Psoas muscle (tissue), 8 donors: ENCODE data around the gene TBC1D19. TPM values are rescaled to one million over a fixed set of nuclear protein-coding genes. Genes with fewer than 3 reads are reported as not detected.
A peak's percentile ranks its signal among the peaks of the same experiment; 100 is the strongest.

Experiments used
- ATAC-seq, 4 donors: fragments of 200-7000 bp; cut with Tn5 transposase; one replicate each; pipeline ENCODE4 v1.9.1; 2020; ENCODE audit warnings: moderate library complexity in 3 of 4, mild to moderate bottlenecking in 2 of 4
- DNase-seq, 2 donors: peaks; one replicate each; pipeline ENCODE4 v3.0.0-alpha.2; 2020
- H3K27ac ChIP-seq: fragments of 200-600 bp; one replicate; pipeline ENCODE4 v1.8.0; 2022
- H3K27me3 ChIP-seq, 3 donors: fragments of 200-600 bp in 1 of 3; one replicate each; pipeline versions ENCODE4 v1.6.1 to v1.8.0; 2013 to 2022; ENCODE audit warnings: low read length in 2 of 3, mild to moderate bottlenecking in 2 of 3, moderate library complexity in 1 of 3; ENCODE audit not compliant: insufficient read depth in 3 of 3
- H3K36me3 ChIP-seq, 2 donors: fragments of 200-600 bp in 1 of 2; one replicate each; pipeline versions ENCODE4 v1.6.1 to v1.8.0; 2013 to 2022; ENCODE audit warnings: low read depth in 1 of 2, mild to moderate bottlenecking in 1 of 2, moderate library complexity in 1 of 2; ENCODE audit not compliant: insufficient read depth in 1 of 2
- H3K4me1 ChIP-seq: fragments of 200-600 bp; one replicate; pipeline ENCODE4 v1.8.0; 2022
- H3K4me3 ChIP-seq: fragments of 200-600 bp; one replicate; pipeline ENCODE4 v1.8.0; 2022; ENCODE audit warnings: mild to moderate bottlenecking
- H3K9me3 ChIP-seq: fragments of 200-600 bp; one replicate; pipeline ENCODE4 v1.8.0; 2022
- WGBS, 3 donors: extraction: QIAGEN DNeasy Blood & Tissue Kit; methylation state at CpG; one replicate each; pipeline versions ENCODE4 v1.1.6 to v1.1.7; 2013; 5-methylcytosine and 5-hydroxymethylcytosine counted together
- intact Hi-C, 2 donors: fragments of 100-400 bp; cut with DNase I; formaldehyde crosslinking; loops; one replicate each; pipeline versions ENCODE4 v1.11.0 to v1.14.2; 2022
- polyA plus RNA-seq, 3 donors: library from polyadenylated mRNA; stranded (reverse); fragments of 200-250 nt; gene quantifications; one replicate each; pipeline ENCODE4 v1.2.3, GENCODE V29; 2013
- total RNA-seq, 4 donors: library from RNA; stranded (reverse); fragmentation: NEBNext Ultra II Directional in 2 of 4; extraction: Animal tissue kit (Norgen Biotek cat#: 25700) in 2 of 4; gene quantifications; one replicate each; pipeline versions ENCODE4 v1.2.1 to v1.2.4, GENCODE V29; 2021 to 2023
- TF ChIP-seq, protein P1 (sequence below): fragments of 200-600 bp; IDR thresholded peaks from one replicate; pipeline ENCODE4 v1.8.0; 2022; ENCODE audit warnings: antibody characterized with exemption
- donor health status: healthy with polysubstance abuse.
- donor health status: DM: no; HTN: no; CAD: no; lungs with moderate emphysema.
- donor health status: Bipolar disorder and iron deficiency.
- donor health status: healthy.
- donor health status: DM: yes; HTN: yes; CAD: no.
- donor health status: DM: no; HTN: no; CAD: no.
- donor health status: DM: no; HTN: no; CAD: no.
- donor health status: DM: yes; HTN: yes; CAD: no.

TBC1D19 gene
- total and polyA plus RNA-seq, 7 donors: 1.0 to 8.2 (median 4.8) TPM

DNA sequence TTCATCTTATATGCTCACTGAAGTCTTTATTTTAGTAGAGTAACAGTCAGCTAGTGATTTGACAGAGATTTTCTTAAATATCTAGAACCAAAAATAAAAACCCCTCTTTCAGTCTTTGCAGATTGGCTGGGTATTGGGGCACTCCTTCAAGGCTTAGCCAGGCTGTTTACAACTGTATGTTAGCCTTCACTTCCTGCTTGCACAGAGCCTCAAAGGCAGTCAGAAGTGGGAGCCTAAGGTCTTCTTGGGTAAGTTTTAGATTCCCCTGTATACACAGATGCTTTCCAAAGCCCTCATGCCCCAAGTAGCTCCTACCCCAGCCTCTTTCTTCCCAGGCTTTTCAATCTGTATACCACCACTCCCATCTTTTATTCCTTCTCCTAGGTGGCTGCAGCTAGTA lies 140.7 kb downstream of the TBC1D19 start:
- ATAC-seq: no peak
- no peaks in the 10 kb centered on the region for H3K27me3 ChIP-seq
- TF ChIP-seq, protein P1, sequence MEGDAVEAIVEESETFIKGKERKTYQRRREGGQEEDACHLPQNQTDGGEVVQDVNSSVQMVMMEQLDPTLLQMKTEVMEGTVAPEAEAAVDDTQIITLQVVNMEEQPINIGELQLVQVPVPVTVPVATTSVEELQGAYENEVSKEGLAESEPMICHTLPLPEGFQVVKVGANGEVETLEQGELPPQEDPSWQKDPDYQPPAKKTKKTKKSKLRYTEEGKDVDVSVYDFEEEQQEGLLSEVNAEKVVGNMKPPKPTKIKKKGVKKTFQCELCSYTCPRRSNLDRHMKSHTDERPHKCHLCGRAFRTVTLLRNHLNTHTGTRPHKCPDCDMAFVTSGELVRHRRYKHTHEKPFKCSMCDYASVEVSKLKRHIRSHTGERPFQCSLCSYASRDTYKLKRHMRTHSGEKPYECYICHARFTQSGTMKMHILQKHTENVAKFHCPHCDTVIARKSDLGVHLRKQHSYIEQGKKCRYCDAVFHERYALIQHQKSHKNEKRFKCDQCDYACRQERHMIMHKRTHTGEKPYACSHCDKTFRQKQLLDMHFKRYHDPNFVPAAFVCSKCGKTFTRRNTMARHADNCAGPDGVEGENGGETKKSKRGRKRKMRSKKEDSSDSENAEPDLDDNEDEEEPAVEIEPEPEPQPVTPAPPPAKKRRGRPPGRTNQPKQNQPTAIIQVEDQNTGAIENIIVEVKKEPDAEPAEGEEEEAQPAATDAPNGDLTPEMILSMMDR: no peak
- no peak overlapping the region for H3K4me3 ChIP-seq
- H3K4me1 ChIP-seq: peaks cover 10% of the 10 kb centered on the region
- no peak overlapping the region for H3K27ac ChIP-seq
- no peaks in the 10 kb centered on the region for H3K9me3 ChIP-seq
- intact Hi-C loops: loop anchor here in 1 of 2 donors (5.0 kb wide), 1 partner anchor 288 kb away; no protein-coding TSS in a partner anchor
- no peak for DNase-seq
- no peaks in the 10 kb centered on the region for H3K36me3 ChIP-seq

DNA sequence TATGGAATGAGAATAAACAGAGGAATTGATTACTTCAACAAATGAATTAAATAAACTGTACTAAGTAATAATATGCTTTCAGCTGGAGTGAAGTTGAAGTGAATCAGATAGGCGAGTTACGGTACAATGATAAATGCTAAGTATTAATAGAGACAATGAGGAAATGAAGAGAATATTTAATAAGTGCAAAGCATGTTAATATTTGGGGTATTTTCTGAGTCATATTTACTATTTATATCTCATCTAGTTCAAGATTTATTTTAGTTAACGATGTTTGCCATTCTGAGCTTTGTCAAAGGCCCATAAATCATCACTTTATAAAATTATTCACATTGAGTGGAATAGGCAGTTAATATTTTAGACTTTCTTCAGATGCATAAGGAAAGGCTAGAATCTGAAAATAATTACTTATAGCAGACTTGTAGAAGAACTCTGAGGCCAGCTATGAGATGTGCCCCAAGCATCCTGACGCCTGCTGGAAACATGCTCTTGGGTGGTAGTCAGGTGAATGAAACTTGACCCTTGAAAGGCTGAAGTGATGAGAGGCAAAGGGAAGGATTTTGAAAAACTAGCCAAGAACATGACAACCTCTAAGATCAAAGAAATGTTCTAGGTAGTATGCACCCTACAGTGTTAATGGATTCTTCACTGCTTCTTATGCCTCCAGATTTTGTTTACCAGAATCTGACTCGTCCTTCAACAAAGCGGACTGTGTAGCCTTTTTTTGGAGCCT lies 142.9 kb downstream of the TBC1D19 start:
- no peaks in the 10 kb centered on the region for H3K9me3 ChIP-seq
- no peak overlapping the region for H3K4me3 ChIP-seq
- H3K27me3 ChIP-seq: no peaks in the 10 kb centered on the region
- 42 to 64% (median 42%) methylated on average over 6 of the region's 6 CpGs for WGBS, 3 donors
- H3K36me3 ChIP-seq: no peaks in the 10 kb centered on the region
- H3K27ac ChIP-seq: no peak overlapping the region
- no peak for DNase-seq
- intact Hi-C loops: no loop called here
- ATAC-seq: peak; percentile 42 to 90 (median 67)
- TF ChIP-seq, protein P1: no peak
- H3K4me1 ChIP-seq: peaks cover 4% of the 10 kb centered on the region

DNA sequence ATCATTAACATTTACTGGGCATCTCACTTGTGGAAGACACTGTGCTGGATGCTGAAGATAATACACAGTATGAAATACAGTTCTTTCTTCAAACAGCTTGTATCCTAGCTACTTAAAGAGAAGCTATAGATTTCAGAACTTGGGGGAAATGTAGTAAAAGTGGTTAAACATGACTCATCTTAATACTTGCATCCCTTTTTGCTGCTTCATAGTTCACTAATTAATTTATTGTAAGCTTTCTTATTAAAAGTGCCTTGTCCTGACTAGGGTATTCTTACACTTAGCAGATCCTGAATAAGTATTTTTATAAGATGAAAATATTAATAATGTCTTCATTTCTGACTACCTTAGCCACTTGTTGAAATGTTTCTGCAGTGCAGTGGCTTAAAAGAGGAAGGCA lies 144.0 kb downstream of the TBC1D19 start:
- H3K4me1 ChIP-seq: no peaks in the 10 kb centered on the region
- TF ChIP-seq, protein P1: no peak
- no peaks in the 10 kb centered on the region for H3K36me3 ChIP-seq
- no peak for DNase-seq
- intact Hi-C loops: no loop called here
- ATAC-seq: no peak
- no peaks in the 10 kb centered on the region for H3K27me3 ChIP-seq
- no peak overlapping the region for H3K4me3 ChIP-seq
- no peak overlapping the region for H3K27ac ChIP-seq
- no peaks in the 10 kb centered on the region for H3K9me3 ChIP-seq

DNA sequence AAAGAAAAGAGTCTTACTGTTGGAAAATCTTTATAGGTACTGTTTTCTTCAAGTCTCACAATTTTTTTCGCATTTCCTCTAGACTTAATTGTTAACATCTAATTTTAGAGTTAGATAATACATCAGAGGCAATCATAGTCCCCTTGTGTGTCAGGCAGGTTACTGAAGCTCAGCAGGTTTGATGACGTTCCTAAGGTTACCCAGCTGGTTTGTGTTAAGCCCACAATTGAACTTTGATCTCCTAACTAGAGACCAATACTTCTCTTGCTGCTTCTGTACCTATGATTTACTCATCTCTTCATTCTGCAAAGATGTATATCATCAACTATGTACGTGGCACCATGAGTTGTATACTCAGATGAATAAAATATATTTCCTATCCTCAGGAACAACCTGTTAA lies 145.1 kb downstream of the TBC1D19 start:
- ATAC-seq (no peak), DNase-seq (no peak)
- Histone ChIP-seq H3K9me3 (no peaks in the 10 kb centered on the region), H3K4me3 (no peak overlapping the region), H3K27ac (no peak overlapping the region), H3K36me3 (no peaks in the 10 kb centered on the region), H3K4me1 (no peaks in the 10 kb centered on the region), H3K27me3 (no peaks in the 10 kb centered on the region)
- intact Hi-C loops: no loop called here
- TF ChIP-seq, protein P1: no peak
- 91 to 94% (median 92%) methylated on average over 3 of the region's 3 CpGs for WGBS, 3 donors

DNA sequence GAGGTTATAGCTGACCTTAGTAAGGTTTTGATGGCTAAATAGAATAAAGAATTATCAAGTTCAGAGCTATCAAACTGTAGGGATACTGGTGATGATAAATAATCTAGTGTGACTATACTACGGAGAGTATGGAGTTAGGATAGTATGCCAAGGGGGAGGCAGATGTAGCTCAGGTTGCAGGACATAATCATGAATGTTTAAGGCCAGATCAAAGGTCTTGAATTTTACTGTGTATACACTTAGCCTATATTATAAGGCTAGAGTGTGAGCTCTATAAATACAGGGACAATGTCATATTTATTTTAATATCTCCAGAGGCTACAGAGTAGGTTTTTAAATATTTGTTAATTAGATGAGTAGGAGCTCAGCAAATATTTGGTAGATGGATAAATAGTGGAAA lies 145.7 kb downstream of the TBC1D19 start:
- Histone ChIP-seq H3K9me3 (no peaks in the 10 kb centered on the region), H3K4me1 (no peaks in the 10 kb centered on the region), H3K36me3 (no peaks in the 10 kb centered on the region), H3K27ac (no peak overlapping the region), H3K4me3 (no peak overlapping the region), H3K27me3 (no peaks in the 10 kb centered on the region)
- intact Hi-C loops: no loop called here
- WGBS, 3 donors: 0 to 3% (median 0%) methylated on average over 1 of the region's 1 CpG
- no peak for DNase-seq
- TF ChIP-seq, protein P1: no peak
- no peak for ATAC-seq
